ENCODE measurements around the gene GALNT17.
"Not testable (repeated sequence)": the region's sequence is repeated elsewhere in the genome, so short reads cannot be mapped to it uniquely, and the experiment has no call there.

Gene GALNT17

DNA sequence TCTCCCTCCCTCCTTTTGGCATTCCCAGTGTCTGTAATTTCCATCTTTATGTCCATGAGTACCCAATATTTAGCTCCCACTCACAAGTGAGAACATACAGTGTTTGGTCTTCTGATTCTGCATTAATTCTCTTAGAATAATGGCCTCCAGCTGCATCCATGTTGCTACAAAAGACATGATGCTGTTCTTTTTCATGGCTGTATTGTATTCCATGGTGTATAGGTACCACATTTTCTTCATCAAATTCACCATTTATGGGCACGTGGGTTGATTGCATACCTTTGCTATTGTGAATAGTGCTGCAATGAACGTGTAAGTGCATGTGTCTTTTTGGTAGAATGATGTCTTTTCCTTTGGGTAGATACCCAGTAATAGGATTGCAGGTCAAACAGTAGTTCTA lies 576.8 kb downstream of the GALNT17 start:
- DNase-seq: no peak

DNA sequence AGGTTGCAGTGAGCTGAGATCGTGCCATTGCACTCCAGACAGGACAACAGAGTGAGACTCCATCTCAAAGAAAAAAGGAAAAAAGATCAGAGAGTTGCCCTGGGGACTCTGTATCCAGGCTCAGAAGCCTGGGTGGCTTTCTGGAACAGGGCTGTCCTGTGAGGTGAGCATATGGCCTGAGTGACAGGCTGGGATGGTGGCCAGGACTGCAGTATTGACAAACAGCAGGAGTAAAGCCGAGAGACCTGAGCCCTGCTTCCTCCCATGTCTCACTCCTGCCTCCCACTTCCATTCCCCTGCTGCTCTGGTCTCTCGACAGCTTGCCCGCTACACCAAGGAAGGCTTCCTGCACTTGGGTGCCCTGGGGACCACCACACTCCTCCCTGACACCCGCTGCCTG lies 578.5 kb downstream of the GALNT17 start:
- no peak for DNase-seq

DNA sequence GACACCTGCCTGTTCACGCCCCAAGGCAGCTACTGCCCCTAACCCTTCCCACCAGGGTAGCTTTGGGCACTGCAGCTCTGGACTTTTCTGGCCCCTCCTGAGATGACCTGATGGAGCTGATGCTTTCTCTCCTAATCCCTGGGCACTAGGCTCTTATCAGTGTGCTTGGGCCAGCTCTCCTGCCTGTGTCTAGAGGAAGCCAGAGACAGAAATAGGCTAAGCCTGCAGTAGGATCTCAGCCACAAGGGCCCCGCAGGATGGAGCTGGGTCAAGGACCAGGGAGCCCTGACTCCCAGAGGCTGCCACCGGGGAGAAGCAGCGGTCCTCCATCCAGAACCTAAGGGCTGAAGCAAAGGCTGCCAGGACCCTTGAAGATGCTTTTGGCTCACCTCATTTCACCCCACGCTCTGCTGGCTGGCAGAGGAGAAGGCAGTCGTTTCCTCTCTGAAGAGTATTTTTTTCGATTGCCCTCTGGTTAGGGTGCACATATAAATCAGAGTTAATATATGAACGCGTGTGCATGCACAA lies 580.8 kb downstream of the GALNT17 start:
- DNase-seq: no peak

DNA sequence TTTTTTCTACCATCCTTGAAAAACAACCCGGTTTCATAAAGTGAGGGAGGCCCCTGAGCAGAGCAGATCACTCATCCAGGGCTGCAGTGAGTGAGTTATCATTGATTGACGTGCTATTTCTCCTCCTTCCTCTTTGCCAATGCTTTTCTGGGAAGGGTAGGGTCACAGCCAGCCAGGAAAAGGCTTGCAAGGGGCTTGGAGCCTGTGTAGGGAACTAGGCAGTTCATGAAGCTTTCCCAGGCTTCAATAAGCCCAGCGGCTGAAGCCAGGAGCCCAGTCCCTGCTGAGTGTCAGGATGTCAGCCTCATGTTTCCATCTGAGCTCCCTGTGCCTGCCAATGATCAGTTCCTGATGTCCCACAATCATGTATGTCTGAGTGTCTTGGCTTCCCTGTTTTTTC lies 584.7 kb downstream of the GALNT17 start:
- no peak for DNase-seq

DNA sequence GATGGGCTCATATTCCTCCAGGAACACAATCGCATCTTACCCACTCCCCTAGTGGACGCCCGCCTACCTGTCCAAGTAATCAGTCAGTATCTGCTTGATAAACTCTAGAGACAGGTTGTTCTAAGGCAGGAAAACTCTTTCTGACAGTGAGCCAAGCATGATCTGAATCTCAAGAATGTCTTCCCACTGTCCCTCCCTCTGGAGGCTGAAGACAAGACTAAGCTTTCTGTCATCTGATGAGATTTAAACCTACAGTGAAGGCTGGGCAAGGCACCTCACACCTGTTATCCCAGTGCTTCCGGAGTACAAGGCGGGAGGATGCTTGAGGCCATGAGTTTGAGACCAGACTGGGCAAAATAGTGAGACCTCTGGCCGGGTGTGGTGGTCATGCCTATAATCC lies 586.6 kb downstream of the GALNT17 start:
- DNase-seq: no peak

DNA sequence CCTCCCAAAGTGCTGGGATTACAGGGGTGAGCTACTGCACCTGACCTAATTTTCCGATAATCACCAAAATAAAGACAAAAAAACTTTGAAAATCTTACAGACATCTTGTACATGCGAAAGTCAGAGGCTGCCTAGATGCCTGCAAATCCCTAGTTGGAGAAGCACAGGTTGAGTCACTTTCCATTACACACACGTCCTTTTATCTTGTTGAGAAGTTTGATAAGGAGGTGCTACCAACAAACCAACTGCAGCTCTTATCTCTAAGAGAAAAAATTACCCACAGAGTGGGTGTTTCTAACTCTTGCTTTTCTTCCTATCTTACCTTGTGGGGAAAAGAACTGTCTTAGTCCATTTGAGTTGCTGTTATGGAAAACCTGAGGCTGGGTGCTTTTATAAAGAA lies 589.8 kb downstream of the GALNT17 start:
- DNase-seq: no peak

DNA sequence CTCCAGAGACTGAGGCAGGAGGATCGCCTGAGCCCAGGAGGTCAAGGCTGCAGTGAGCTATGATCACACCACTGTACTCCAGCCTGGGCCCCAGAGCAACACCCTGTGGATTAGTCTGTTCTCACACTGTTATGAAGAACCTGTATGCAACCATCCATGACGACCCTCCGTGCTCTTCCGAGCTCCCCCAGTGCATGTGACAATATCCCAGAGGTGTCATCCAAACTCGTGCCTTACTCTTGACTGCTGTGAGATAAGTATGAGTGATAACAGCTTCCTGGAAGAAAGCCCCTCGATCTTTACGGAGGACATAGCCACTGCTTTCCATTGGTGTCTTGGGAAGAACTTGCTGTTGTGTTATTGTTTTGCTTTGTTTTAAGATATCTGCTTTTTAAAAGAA lies 591.9 kb downstream of the GALNT17 start:
- DNase-seq: no peak

DNA sequence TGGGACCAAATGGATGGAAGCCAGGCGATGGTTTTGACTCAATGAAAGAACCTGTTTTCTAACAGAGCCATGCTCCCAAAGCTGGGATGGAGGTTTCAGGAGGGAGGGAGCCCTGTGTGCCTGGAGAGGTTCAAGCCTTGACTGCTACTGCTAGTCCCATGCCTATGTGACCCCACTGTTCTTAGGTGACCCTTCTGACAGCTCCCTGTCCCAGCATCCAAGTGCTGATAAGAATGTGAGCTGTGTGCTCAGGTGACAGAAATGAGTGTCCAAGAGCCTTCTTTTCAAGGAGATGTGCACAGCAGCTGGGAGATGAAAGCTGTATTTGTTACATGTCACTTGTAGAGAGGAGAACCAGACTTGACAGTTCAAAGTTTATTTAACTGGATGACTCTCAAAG lies 595.4 kb downstream of the GALNT17 start:
- DNase-seq: no peak

DNA sequence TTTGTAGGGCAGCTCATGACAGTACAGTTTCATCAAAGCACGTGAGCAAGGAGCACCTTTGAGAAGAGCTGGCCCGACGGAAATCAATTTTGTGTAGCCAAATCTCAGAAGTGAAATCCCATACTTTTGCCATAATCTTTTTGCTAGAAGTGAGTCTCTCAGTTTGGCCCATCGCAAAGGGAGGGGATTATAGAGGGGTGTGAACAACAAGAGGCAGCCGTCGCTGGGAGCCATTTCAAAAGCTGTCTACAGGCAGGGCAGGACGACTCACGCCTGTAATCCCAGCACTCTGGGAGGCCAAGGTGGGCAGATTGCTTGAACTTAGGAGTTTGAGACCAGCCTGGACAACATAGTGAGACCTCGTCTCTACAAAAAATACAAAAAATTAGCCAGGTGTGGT lies 599.8 kb downstream of the GALNT17 start:
- no peak for DNase-seq

DNA sequence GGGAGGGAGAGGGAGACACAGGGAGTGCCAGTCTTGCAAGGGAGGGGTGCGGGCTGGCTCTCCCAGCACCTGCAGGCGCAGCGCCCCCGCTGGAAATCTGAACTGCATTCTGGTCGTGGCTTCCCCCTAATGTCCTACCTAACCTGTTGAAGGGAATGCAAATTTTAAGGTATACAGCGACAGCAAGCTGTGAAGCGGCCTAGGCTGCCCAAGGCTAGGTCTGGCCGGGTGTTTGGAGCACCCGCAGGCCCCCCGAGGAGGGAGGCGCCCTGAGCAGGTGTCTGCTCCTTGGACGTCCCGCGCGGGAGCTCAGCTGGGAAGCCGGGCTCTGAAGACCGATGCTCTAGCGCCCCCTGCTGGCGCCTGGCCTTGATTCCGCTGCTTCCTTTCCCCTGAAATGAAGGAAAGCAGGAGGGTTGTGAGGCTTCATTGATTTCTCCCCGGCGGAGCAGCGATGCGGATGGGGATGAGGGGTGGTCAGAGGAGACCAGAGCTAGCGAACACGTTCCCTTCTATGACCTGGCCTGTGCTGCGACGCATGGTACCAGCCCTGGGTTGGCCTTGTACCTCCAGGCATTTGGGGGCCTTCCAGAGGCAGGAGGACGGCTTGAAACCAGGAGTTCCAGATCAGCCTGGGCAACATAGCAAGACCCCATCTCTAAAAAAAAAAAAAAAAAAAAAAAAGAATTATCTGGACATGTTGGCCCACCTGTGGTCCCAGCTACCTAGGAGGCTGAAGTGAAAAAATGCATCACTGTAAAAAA lies 601.3 kb downstream of the GALNT17 start:
- peak; percentile 88 for DNase-seq

DNA sequence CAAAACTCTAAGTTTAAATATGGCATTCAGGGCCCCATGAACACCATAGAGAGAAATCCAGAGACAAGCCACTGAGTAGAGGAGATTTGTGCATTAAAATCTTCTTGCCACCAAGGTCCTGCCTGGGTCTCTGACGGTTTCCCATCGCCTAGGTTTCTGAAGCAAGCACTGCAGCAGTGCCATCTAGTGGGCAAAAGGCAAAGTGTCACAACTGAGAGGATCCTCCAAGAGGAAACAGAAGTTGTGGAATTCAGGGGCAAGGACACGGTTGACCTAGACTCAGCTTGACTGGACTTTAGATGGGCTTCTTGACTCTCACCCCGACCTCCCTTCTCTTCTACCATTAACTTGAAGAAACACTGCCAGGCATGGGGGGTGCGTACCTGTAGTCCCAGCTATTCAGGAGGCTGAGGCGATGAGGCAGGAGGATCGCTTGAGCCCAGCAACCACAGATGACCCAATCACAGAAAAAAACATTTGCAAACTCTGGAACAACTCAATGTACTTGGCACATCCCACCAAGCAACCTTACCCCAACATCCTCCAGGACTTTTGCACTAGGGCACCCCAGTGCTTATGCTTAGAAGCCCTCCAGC lies 604.1 kb downstream of the GALNT17 start:
- DNase-seq: peak; percentile 69

DNA sequence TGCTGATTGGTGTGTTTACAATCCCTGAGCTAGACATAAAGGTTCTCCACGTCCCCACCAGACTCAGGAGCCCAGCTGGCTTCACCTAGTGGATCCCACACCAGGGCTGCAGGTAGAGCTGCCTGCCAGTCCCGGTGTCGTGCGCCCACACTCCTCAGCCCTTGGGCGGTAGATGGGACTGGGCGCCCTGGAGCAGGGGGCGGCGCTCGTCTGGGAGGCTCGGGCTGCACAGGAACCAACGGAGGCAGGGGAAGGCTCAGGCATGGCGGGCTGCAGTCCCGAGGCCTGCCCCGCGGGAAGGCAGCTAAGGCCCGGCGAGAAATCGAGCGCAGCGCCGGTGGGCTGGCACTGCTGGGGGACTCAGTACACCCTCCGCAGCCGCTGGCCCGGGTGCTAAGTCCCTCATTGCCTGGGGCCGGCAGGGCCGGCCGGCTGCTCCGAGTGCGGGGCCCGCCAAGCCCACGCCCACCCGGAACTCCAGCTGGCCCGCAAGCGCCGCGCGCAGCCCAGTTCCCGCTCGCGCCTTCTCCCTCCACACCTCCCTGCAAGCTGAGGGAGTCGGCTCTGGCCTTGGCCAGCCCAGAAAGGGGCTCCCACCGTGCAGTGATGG lies 606.1 kb downstream of the GALNT17 start:
- DNase-seq: not testable (repeated sequence)

DNA sequence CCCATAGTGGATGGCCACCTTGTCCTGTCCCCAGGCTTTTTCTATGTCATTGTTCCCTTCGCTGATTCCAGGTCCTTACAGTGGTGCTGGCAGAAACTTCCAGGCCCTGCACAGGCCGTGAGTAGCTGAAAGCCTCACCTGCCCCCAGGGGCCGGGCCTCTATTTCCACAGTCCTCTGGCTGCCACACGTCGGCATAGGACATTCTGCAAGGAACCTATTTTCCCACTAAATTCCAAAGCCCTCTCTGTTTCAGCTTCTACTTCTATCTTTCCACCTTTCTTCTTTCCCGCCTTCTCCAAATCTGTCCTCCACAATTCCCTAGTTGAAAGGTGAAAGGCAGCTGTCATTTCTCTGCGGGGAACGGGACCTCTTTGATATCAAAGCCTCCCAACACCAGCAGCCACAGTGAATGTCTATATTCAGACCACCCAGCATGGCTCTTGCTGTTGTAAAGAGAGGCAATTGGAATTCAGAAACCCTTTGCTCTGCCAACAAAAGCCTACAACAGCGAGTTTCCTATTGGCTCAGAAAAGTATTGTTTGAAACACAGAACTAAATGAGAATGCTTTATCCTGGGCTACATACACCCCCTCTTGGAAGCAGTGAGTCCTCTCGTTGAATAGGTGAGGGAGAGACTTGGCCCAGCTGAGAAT lies 607.7 kb downstream of the GALNT17 start:
- no peak for DNase-seq

DNA sequence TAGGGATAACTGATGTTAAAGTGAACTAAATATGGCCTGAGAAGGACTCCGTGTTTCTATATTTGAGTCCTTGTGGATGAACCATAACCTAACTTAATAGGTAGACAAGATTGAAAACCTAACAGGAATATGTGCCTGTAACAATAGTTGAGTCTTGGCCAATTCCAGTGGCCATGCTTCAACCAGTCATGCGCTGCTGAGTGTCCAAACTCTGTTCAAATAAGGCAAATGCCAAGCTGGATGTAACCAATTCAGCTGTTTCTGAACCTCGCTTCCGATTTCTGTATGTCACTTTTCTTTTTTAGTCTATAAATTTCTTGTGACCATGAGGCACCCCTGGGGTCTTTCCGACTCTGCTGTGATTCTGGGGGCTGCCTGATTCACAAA lies 608.2 kb downstream of the GALNT17 start:
- no peak for DNase-seq

DNA sequence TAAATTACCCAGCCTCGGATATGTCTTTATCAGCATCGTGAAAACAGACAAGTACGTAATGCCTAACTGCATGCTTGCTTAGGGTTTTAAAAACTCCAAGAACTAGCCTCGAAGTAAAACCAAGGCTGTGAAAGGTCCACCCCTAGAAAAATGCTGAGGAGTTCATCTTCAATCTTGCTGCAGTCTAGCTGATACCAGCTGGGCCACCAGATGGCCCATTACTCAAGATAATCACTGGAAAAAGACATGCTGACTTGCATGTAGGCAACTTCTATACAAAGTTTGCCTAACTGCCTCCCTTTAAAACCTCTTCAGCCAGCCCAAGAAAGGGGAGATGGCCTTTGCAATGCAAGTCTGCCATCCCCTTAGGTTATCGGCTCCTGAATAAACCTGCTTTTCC lies 614.1 kb downstream of the GALNT17 start:
- DNase-seq: no peak

DNA sequence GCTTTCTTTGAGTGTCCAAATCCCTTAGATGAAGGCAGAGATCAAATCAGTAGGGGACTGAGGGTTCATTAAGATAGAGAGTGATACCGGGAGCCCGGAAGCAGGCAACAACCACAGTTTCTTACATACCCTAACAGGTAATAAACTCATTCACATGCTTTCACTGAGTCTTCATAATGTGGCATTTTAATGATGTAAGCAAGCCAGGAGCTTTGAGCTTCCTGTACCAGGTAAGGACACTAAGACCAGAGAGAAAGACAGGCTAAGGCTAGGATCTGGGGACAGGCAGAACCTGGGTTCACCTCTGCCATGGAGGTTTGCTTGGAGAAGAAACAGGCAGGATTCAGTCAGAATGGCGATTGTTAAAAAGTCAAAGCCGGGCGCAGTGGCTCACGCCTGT lies 618.3 kb downstream of the GALNT17 start:
- no peak for DNase-seq

DNA sequence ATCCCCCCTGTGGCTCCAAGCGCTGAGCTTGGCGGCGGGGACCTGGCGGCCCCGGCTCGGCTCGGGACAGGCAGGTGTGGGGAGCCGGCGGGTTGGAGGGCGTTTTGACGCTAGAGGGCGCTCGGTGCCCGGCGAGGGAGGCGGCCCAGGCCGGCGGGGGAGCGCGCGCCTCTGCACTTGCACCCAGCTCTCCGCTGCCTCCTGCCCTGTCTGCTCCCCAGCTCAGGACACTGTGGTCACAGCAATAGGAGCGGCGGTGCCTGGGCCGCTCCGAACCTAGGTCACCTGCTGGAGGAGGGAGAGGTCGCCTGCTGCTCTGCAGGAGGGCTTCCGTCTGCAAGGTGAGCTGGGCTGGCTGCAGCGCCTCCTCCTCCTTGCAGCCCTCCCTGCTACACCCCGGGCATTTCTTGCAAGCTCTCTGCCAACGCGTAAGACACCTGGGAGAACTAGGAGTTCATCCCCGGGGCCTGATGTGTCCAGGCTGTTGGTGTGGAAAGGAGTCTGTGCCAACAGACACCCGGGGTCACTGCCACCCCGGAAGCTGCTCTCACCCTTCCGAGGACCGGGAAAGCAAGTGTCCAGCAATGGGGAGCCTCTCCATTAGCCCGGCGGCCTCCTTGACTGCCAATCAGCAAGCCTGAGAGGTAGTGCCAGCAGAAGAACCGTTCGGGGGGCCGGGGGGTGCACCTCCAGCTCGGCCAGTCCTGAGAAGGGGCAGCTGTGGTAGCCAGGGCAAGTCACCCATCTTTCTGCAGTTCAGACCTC lies 620.4 kb downstream of the GALNT17 start:
- DNase-seq: peak; percentile 76

DNA sequence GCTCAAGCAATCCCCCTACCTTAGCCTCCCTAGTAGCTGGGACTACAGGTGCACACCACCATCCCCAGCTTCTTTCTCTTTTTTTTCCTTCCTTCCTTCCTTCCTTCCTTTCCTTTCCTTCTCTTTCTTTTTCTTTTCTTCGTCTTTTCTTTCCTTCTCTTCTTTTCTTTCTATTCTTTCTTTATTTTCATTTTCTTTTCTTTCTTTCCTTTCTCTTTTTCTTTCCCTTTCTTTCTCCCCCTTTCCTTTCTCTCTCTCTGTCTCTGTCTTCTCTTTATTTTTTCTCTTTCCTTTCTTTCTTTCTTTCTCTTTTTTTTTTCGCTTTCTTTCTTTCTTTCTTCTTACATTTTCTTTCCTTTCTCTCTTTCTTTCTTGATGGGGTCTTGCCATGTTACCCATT lies 621.3 kb downstream of the GALNT17 start:
- DNase-seq: no peak

DNA sequence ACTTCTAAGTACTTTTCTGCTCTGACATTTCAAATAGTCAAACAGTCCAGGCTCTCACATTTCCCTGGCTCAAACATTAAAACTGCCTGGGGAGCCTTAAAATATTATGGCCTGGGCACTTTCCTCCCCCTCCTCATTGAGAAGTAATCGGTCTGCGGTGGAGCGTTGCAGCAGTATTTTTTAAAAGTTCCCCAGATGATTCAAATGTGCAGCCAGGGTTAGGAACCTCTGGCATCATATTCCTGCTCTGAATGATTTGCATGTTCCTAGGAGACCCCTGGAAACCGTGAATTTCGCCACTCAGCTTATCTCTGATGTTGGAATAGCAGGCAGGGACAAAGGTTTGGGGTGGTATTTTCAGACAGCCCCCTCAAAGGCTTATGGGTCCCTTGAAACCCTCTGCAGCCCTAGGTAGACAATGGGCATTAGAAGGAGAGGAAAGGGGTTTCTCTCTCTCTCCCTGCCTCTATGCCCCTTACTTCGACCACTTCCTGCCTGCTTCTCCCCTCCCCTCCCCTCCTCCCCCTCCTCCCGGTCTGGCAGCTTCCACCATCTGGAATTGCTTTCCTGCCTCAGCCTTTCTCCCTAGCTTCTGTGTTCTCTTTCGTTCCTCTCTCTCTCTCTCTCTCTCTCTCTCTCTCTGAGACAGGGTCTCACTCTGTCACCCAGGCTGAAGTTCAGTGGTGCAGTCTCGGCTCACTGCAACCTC lies 622.2 kb downstream of the GALNT17 start:
- no peak for DNase-seq

DNA sequence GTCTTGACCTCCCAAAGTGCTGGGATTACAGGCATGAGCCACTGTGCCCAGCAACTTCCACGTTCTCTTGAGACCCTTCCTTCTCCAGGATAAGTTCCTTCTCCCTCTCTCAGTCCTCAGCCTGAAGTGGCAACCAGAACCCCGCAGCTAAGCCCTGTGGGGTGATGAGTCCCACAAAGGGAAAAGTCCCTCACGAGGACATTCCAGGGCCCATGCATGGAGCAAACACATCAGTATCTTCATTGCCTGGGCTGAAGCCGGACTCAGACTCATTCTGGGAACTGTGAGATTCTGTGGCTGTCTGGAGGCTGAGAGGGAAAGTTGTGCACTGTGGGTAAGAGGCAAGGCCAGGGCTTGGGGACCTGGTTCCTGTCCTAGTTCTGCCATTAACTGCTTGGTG lies 622.9 kb downstream of the GALNT17 start:
- DNase-seq: no peak

DNA sequence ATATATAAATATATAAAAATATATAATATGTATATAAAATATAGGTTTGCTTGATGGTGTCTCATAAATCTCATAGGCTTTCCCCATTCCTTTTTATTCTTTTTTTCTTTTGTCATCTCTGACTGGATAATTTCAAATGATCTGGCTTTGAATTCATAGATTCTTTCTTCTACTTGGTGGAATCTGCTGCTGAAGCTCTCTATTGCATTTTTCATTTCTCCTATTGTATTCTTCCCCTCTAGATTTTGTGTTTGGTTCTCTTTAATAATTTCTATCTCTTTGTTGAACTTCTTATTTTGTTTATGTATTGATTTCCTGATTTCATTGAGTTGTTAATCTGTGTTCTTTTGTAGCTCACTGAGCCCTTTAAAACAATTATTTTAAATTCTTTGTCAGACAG lies 629.4 kb downstream of the GALNT17 start:
- no peak for DNase-seq

Measured in stimulated activated CD8-positive, alpha-beta memory T cell treated with anti-CD3 and anti-CD28 coated beads, Interleukin-4, amount 100 ng/mL, for 48 hours (primary cell).